ENCODE results near the gene CPNE2. TPM values are rescaled to one million over a fixed set of nuclear protein-coding genes. Genes with fewer than 3 reads are reported as not detected.

The CPNE2 gene
- total RNA-seq, 1 experiment from 2014 or later: 35.2 TPM

- H3K4me2 ChIP-seq: peak overlapping the region; percentile 95
- no peak for DNase-seq
- ChIA-PET POLR2A (ENCODE audit: unreplicated experiment) (interaction anchor here (0.6 kb wide), 1 partner anchor 64 kb away, joined by 6 read pairs; no protein-coding TSS in a partner anchor), CTCF (no interaction called here)
- no TSS peak for BruUV-seq (replicated peaks)
- intact Hi-C loops (cut with micrococcal nuclease; ENCODE audit: unreplicated experiment): no loop called here
- peaks cover 29% of the 10 kb centered on the region for H3K4me1 ChIP-seq (replicated peaks; ENCODE audit: insufficient read depth)
- H3K4me3 ChIP-seq: peak overlapping the region; percentile 86
- no peaks in the 10 kb centered on the region for H3K9me2 ChIP-seq (ENCODE audit: insufficient read depth)
- 0 out of 2 replicates have a peak, but pooled peaks cover 4% of the 10 kb centered on the region for H3K36me3 ChIP-seq (ENCODE audit: low read depth)
- H4K20me1 ChIP-seq (ENCODE audit: insufficient read depth): peaks cover 10% of the 10 kb centered on the region; the same call in 1 of the 2 replicates
- H3K79me2 ChIP-seq (ENCODE audit: low read depth): peaks cover 92% of the 10 kb centered on the region
- H2AFZ ChIP-seq: no peak overlapping the region
- no peak for TF ChIP-seq EZH2 (IDR thresholded peaks at IDR 0.05; ENCODE audit: low read depth)
- no peak for TF ChIP-seq CTCF (conservative IDR thresholded peaks at IDR 0.05)
- no peaks in the 10 kb centered on the region for H3K9me3 ChIP-seq (ENCODE audit: insufficient read depth, low read depth)
- H3K27me3 ChIP-seq (ENCODE audit: insufficient read depth, low read depth): no peaks in the 10 kb centered on the region
- H3F3A ChIP-seq (ENCODE audit: insufficient read depth, low read depth): no peaks in the 10 kb centered on the region
- H3K27ac ChIP-seq: no peak overlapping the region
Observed at GRCh38 chr16:57184113-57184512, 91.7 kb downstream of the CPNE2 start.

GRCh38 chr16:57184887-57185445, 92.6 kb downstream of the CPNE2 start:
- H3F3A ChIP-seq (ENCODE audit: insufficient read depth, low read depth): peaks cover 4% of the 10 kb centered on the region; the same call in 1 of the 2 replicates
- H3K4me2 ChIP-seq: peak overlapping the region; percentile 95
- peaks cover 4% of the 10 kb centered on the region; the same call in 1 of the 2 replicates for H4K20me1 ChIP-seq (ENCODE audit: insufficient read depth)
- H3K4me1 ChIP-seq (replicated peaks; ENCODE audit: insufficient read depth): peaks cover 31% of the 10 kb centered on the region
- H3K9me2 ChIP-seq (ENCODE audit: insufficient read depth): no peaks in the 10 kb centered on the region
- CTCF ChIA-PET: no interaction called here
- intact Hi-C loops (cut with micrococcal nuclease; ENCODE audit: unreplicated experiment): loop anchor here (5.0 kb wide), 1 partner anchor 232 kb away; no protein-coding TSS in a partner anchor
- peaks cover 96% of the 10 kb centered on the region for H3K79me2 ChIP-seq (ENCODE audit: low read depth)
- POLR2A ChIA-PET (ENCODE audit: unreplicated experiment): no interaction called here
- peak overlapping the region; percentile 86 for H3K4me3 ChIP-seq
- H3K27ac ChIP-seq: 0 out of 2 replicates have a peak overlapping the region, but pooled peaks have one; percentile 64
- peak overlapping the region; percentile 89 for H2AFZ ChIP-seq
- no peak for TF ChIP-seq CTCF (conservative IDR thresholded peaks at IDR 0.05)
- no peak for TF ChIP-seq EZH2 (IDR thresholded peaks at IDR 0.05; ENCODE audit: low read depth)
- DNase-seq: no peak
- H3K27me3 ChIP-seq (ENCODE audit: insufficient read depth, low read depth): no peaks in the 10 kb centered on the region
- BruUV-seq (replicated peaks): no TSS peak
- 0 out of 2 replicates have a peak, but pooled peaks cover 4% of the 10 kb centered on the region for H3K36me3 ChIP-seq (ENCODE audit: low read depth)
- no peaks in the 10 kb centered on the region for H3K9me3 ChIP-seq (ENCODE audit: insufficient read depth, low read depth)

- H3K4me2 ChIP-seq: peak overlapping the region; percentile 95
- H3K9me3 ChIP-seq (ENCODE audit: insufficient read depth, low read depth): no peaks in the 10 kb centered on the region
- peak; percentile 21 to 51 for DNase-seq
- CTCF ChIA-PET: interaction anchor here (0.7 to 1.4 kb wide), 2 partner anchors 115 to 928 kb away, joined by 7 to 14 read pairs; no protein-coding TSS in a partner anchor
- POLR2A ChIA-PET (ENCODE audit: unreplicated experiment): interaction anchor here (0.6 to 1.0 kb wide), 12 partner anchors 9 to 295 kb away, joined by 3 to 13 read pairs (median 7); partner anchors contain the start of gene ARL2BP
- H3K79me2 ChIP-seq (ENCODE audit: low read depth): peaks cover 96% of the 10 kb centered on the region
- no peak for TF ChIP-seq EZH2 (IDR thresholded peaks at IDR 0.05; ENCODE audit: low read depth)
- H3K4me3 ChIP-seq: peak overlapping the region; percentile 86
- H3K27ac ChIP-seq: peak overlapping the region; percentile 64
- H3K27me3 ChIP-seq (ENCODE audit: insufficient read depth, low read depth): no peaks in the 10 kb centered on the region
- TSS peak; percentile 84 for BruUV-seq (replicated peaks)
- peak overlapping the region; percentile 89 for H2AFZ ChIP-seq
- H4K20me1 ChIP-seq (ENCODE audit: insufficient read depth): peaks cover 4% of the 10 kb centered on the region; the same call in 1 of the 2 replicates
- intact Hi-C loops (cut with micrococcal nuclease; ENCODE audit: unreplicated experiment): loop anchor here (5.0 kb wide), 1 partner anchor 232 kb away; no protein-coding TSS in a partner anchor
- 0 out of 2 replicates have a peak, but pooled peaks cover 4% of the 10 kb centered on the region for H3K36me3 ChIP-seq (ENCODE audit: low read depth)
- H3K9me2 ChIP-seq (ENCODE audit: insufficient read depth): no peaks in the 10 kb centered on the region
- H3F3A ChIP-seq (ENCODE audit: insufficient read depth, low read depth): peaks cover 9% of the 10 kb centered on the region; the same call in 1 of the 2 replicates
- peaks cover 36% of the 10 kb centered on the region for H3K4me1 ChIP-seq (replicated peaks; ENCODE audit: insufficient read depth)
Observed at GRCh38 chr16:57185446-57185944, 93.1 kb downstream of the CPNE2 start.
